ENCODE measurements around the gene SLC30A9. TPM values are rescaled to one million over a fixed set of nuclear protein-coding genes. Genes with fewer than 3 reads are reported as not detected.

Gene SLC30A9
- total RNA-seq, 4 donors from 2014 or later: 24.5 to 35.6 (median 27.3) TPM

GRCh38 chr4:41949531-41949930 is 40.8 kb upstream of the SLC30A9 start:
- Histone ChIP-seq H3K4me1 (peaks cover 5 to 8% of the 10 kb centered on the region in 2 donors), H3K27ac (no peak overlapping the region), H3K4me3 (no peak overlapping the region), H3K36me3 (peaks cover 0 to 70% of the 10 kb centered on the region in 2 donors), H3K27me3 (no peaks in the 10 kb centered on the region), H3K9me3 (no peaks in the 10 kb centered on the region)
- in situ Hi-C loops (cut with MboI; ENCODE audit: low sequenced_read_pairs in 4 of 4): no loop called here
- intact Hi-C loops (cut with DNase I; ENCODE audit: low total_unique reads): no loop called here
- DNase-seq (no peak), ATAC-seq (no peak)
- TF ChIP-seq CTCF (IDR thresholded peaks at IDR 0.05 in 4 of 5, conservative IDR thresholded peaks at IDR 0.05 in 1 of 5) (no peak), POLR2A (IDR thresholded peaks at IDR 0.05) (no peak)

- Histone ChIP-seq H3K27ac (no peak overlapping the region), H3K4me3 (no peak overlapping the region), H3K36me3 (peaks cover 0 to 19% of the 10 kb centered on the region in 2 donors), H3K9me3 (no peaks in the 10 kb centered on the region), H3K4me1 (no peaks in the 10 kb centered on the region), H3K27me3 (no peaks in the 10 kb centered on the region)
- intact Hi-C loops (cut with DNase I; ENCODE audit: low total_unique reads): no loop called here
- TF ChIP-seq POLR2A (IDR thresholded peaks at IDR 0.05): no peak
- peak in 3 of 5 experiments; percentile 6 to 29 (median 10) for TF ChIP-seq CTCF (IDR thresholded peaks at IDR 0.05 in 4 of 5, conservative IDR thresholded peaks at IDR 0.05 in 1 of 5)
- in situ Hi-C loops (cut with MboI; ENCODE audit: low sequenced_read_pairs in 4 of 4): loop anchor here in 1 of 4 donors (10.0 kb wide), 1 partner anchor 57 kb away; no protein-coding TSS in a partner anchor
- no peak for ATAC-seq
- DNase-seq: no peak
Measured at GRCh38 chr4:41957634-41958033, 32.7 kb upstream of the SLC30A9 start.

- intact Hi-C loops (cut with DNase I; ENCODE audit: low total_unique reads) (no loop called here), in situ Hi-C loops (cut with MboI; ENCODE audit: low sequenced_read_pairs in 4 of 4) (no loop called here)
- no peaks in the 10 kb centered on the region for H3K27me3 ChIP-seq
- H3K4me3 ChIP-seq: no peak overlapping the region
- no peak for DNase-seq
- no peak overlapping the region for H3K27ac ChIP-seq
- H3K9me3 ChIP-seq: no peaks in the 10 kb centered on the region
- H3K36me3 ChIP-seq: no peaks in the 10 kb centered on the region
- H3K4me1 ChIP-seq: no peaks in the 10 kb centered on the region
- no peak for ATAC-seq
- TF ChIP-seq CTCF (IDR thresholded peaks at IDR 0.05 in 4 of 5, conservative IDR thresholded peaks at IDR 0.05 in 1 of 5) (no peak), POLR2A (IDR thresholded peaks at IDR 0.05) (no peak)
Measured at GRCh38 chr4:41963105-41963504, 27.2 kb upstream of the SLC30A9 start.

GRCh38 chr4:41964401-41964800 is 25.9 kb upstream of the SLC30A9 start:
- Histone ChIP-seq H3K36me3 (no peaks in the 10 kb centered on the region), H3K9me3 (no peaks in the 10 kb centered on the region), H3K4me3 (no peak overlapping the region), H3K27ac (no peak overlapping the region), H3K4me1 (no peaks in the 10 kb centered on the region), H3K27me3 (no peaks in the 10 kb centered on the region)
- ATAC-seq: no peak
- no peak for TF ChIP-seq CTCF (IDR thresholded peaks at IDR 0.05 in 4 of 5, conservative IDR thresholded peaks at IDR 0.05 in 1 of 5)
- TF ChIP-seq POLR2A (IDR thresholded peaks at IDR 0.05): no peak
- no peak for DNase-seq
- in situ Hi-C loops (cut with MboI; ENCODE audit: low sequenced_read_pairs in 4 of 4): no loop called here
- intact Hi-C loops (cut with DNase I; ENCODE audit: low total_unique reads): no loop called here

- Histone ChIP-seq H3K4me1 (no peaks in the 10 kb centered on the region), H3K27ac (no peak overlapping the region), H3K4me3 (no peak overlapping the region), H3K9me3 (no peaks in the 10 kb centered on the region), H3K36me3 (no peaks in the 10 kb centered on the region), H3K27me3 (no peaks in the 10 kb centered on the region)
- in situ Hi-C loops (cut with MboI; ENCODE audit: low sequenced_read_pairs in 4 of 4) (no loop called here), intact Hi-C loops (cut with DNase I; ENCODE audit: low total_unique reads) (no loop called here)
- DNase-seq (no peak), ATAC-seq (no peak)
- TF ChIP-seq CTCF (IDR thresholded peaks at IDR 0.05 in 4 of 5, conservative IDR thresholded peaks at IDR 0.05 in 1 of 5) (no peak), POLR2A (IDR thresholded peaks at IDR 0.05) (no peak)
Measured at GRCh38 chr4:41967392-41967791, 22.9 kb upstream of the SLC30A9 start.

Data from gastrocnemius medialis (tissue), 4 donors.